GM12872 (cell line): Measurements from ENCODE around the gene C12orf57.

ENCODE experiments used
- TF ChIP-seq, protein P1 (sequence below): IDR thresholded peaks from 3 replicates; pipeline ENCODE4 v1.5.1; 2011; ENCODE audit warnings: low read depth, mild to moderate bottlenecking, low read length, moderate library complexity; ENCODE audit not compliant: insufficient read depth

The C12orf57 gene

GRCh38 chr12:6936636-6937480 is 7.0 kb upstream of the C12orf57 start:
- TF ChIP-seq, protein P1, sequence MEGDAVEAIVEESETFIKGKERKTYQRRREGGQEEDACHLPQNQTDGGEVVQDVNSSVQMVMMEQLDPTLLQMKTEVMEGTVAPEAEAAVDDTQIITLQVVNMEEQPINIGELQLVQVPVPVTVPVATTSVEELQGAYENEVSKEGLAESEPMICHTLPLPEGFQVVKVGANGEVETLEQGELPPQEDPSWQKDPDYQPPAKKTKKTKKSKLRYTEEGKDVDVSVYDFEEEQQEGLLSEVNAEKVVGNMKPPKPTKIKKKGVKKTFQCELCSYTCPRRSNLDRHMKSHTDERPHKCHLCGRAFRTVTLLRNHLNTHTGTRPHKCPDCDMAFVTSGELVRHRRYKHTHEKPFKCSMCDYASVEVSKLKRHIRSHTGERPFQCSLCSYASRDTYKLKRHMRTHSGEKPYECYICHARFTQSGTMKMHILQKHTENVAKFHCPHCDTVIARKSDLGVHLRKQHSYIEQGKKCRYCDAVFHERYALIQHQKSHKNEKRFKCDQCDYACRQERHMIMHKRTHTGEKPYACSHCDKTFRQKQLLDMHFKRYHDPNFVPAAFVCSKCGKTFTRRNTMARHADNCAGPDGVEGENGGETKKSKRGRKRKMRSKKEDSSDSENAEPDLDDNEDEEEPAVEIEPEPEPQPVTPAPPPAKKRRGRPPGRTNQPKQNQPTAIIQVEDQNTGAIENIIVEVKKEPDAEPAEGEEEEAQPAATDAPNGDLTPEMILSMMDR = no peak

DNA sequence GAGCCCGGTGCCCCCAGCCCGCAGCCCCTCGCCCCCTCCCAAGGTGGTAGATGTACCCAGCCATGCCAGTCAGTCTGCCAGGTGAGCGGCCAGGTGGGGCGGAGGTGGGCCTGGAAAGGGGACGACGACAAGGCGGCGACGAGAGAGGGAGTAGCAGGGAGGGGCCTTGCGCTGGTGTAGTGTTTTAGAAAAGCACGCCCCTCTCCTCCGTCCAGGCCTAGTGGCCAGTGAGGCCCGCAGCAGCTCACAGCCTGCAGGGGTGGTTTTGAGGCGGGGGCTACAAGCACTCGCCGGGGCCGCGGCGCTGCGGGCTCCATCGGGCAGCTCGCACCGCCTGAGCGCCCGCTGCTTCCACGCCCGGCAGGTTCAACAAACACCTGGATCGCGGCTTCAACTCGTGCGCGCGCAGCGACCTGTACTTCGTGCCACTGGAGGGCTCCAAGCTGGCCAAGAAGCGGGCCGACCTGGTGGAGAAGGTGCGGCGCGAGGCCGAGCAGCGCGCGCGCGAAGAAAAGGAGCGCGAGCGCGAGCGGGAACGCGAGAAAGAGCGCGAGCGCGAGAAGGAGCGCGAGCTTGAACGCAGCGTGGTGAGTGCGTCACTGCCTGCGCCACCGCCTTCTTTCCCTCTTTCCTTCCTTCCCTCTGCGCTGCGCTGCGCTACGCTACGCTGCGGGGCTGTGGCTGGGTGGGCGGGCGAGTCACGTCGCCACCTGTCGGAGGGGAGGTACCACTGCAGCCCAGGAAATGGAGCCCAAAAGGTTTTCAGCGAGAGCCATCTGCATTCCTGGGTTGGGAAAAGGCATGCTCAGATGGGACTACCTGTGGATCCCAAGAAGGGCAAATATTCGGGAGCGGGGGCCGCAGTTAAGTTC is 6.1 kb upstream of the C12orf57 start:
- TF ChIP-seq, protein P1 = peak; percentile 96

DNA sequence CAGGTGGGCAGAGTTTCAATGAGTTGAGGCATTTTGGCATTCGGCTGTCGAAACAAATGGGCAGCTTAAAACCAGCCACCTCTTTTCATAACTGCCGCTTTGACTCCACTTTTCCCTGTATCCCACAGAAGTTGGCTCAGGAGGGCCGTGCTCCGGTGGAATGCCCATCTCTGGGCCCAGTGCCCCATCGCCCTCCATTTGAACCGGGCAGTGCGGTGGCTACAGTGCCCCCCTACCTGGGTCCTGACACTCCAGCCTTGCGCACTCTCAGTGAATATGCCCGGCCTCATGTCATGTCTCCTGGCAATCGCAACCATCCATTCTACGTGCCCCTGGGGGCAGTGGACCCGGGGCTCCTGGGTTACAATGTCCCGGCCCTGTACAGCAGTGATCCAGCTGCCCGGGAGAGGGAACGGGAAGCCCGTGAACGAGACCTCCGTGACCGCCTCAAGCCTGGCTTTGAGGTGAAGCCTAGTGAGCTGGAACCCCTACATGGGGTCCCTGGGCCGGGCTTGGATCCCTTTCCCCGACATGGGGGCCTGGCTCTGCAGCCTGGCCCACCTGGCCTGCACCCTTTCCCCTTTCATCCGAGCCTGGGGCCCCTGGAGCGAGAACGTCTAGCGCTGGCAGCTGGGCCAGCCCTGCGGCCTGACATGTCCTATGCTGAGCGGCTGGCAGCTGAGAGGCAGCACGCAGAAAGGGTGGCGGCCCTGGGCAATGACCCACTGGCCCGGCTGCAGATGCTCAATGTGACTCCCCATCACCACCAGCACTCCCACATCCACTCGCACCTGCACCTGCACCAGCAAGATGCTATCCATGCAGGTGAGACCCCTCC is 5.2 kb upstream of the C12orf57 start:
- TF ChIP-seq, protein P1 = no peak

DNA sequence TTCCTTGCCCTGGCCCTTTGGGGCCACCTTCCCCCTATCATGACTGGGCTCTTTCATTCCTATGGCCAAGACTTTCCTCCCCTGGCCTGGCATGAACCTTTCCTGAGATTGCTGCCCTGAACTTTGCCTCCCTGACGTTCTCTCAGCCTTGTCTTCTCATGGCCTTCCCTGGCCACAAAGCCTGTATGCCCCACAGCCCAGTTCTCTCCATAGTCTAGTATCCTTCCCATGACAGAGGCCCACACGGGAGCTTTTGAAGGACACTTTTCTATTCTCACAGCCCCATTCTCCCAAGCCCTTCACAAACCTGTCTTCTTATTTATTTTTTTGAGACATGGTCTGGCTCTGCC is 4.7 kb upstream of the C12orf57 start:
- TF ChIP-seq, protein P1 = no peak

- TF ChIP-seq, protein P1 = no peak
Observed at GRCh38 chr12:6941267-6941666, 2.6 kb upstream of the C12orf57 start.

DNA sequence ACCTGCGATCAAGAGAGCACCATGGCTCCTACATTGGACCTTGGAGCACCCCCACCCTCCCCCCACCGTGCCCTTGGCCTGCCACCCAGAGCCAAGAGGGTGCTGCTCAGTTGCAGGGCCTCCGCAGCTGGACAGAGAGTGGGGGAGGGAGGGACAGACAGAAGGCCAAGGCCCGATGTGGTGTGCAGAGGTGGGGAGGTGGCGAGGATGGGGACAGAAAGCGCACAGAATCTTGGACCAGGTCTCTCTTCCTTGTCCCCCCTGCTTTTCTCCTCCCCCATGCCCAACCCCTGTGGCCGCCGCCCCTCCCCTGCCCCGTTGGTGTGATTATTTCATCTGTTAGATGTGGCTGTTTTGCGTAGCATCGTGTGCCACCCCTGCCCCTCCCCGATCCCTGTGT is 2.0 kb upstream of the C12orf57 start:
- TF ChIP-seq, protein P1 = no peak

DNA sequence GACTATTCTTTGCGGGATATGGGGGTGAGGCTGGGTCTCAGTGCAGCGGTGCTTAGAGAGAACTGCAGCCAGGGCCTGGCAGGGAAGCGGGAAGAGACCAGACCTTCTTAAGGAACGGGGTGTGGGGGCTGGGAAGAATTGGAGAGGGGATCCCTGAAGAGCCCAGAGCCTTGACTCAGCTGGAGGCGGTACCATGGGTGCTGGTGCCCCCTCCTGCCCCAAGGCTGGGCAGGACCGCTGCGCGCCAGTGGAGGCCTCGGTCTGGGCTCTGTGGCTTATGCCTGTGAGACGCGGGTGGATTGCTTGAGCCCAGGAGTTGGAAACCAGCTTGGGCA is 1.5 kb upstream of the C12orf57 start:
- TF ChIP-seq, protein P1 = no peak
